H1 (cell line): ENCODE data around the gene ERC1. TPM values are rescaled to one million over a fixed set of nuclear protein-coding genes. Genes with fewer than 3 reads are reported as not detected.

Experiments used
- GTF2F1 ChIP-seq: IDR thresholded peaks from 2 replicates; pipeline ENCODE4 v1.6.1; 2012; ENCODE audit warnings: low read depth, low read length, improper control_type of control experiment, borderline replicate concordance
- JUN ChIP-seq: IDR thresholded peaks from 2 replicates; pipeline ENCODE4 v1.6.1; 2011; ENCODE audit warnings: low read depth, mild to moderate bottlenecking, improper control_type of control experiment, low read length
- SIX5 ChIP-seq: IDR thresholded peaks from 2 replicates; pipeline ENCODE4 v1.6.1; 2011; ENCODE audit warnings: mild to moderate bottlenecking, low read depth, low read length
- polyA plus RNA-seq, 7 experiments: library from polyadenylated mRNA; depleted of rRNA in 3 of 7; stranded (reverse) in 5 of 7; unstranded in 2 of 7; fragments of >200 nt in 5 of 7; fragments of 200-250 nt in 2 of 7; gene quantifications; 1 replicate in 5 of 7; 2 replicates in 1 of 7; 4 replicates in 1 of 7; pipeline versions ENCODE4 v1.2.1 to v1.2.3, GENCODE V29; 2011 to 2013; ENCODE audit warnings: missing spikeins in 2 of 7, mixed read lengths in 2 of 7
- total RNA-seq: library from RNA; stranded (reverse); fragmentation: NEBNext Ultra II Directional; extraction: Animal tissue kit (Norgen Biotek cat#: 25700); gene quantifications from 2 replicates; pipeline ENCODE4 v1.2.1, GENCODE V29; 2021

Gene ERC1
- total and polyA plus RNA-seq, 2 of the 8 experiments (the other 6 are each of a cell fraction or from before 2014, with no cell fraction given): 7.8 to 45.7 TPM

DNA sequence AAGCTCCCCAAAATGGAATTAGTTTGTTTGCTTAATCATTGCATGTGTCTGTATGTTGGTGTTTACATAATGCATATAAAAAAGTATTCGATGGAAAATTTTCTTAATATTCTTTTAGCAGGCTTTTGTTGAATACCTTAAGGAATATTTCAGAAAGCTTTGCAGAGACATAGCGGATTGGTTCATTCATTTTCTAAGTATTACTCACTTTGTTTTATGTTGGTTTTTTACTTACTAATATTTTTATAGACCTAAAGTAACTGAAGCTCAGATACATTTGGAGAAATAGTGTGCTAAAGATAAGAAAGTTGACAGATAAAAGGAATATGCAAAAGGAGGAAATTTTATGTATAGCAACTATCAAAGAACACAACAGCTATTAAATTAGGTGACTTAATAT is 191.0 kb downstream of the ERC1 start (continued):
- TF ChIP-seq GTF2F1: no peak
- TF ChIP-seq JUN: no peak
- TF ChIP-seq SIX5: no peak
